OCI-M2 (cell line): ENCODE results near the gene ZDHHC8.
"Not testable (repeated sequence)": the region's sequence is repeated elsewhere in the genome, so short reads cannot be mapped to it uniquely, and the experiment has no call there.

Source experiments
- DNase-seq: peaks from one replicate; lab custom pipeline; 2025; ENCODE audit not compliant: unreplicated experiment; lab: John Stamatoyannopoulos, UW

Gene ZDHHC8

GRCh38 chr22:20157430-20158183, 26.0 kb downstream of the ZDHHC8 start:
- DNase-seq = no peak

GRCh38 chr22:20158391-20159036, 26.9 kb downstream of the ZDHHC8 start:
- DNase-seq = no peak

- no peak for DNase-seq
These were observed 27.5 kb downstream of the ZDHHC8 start for GRCh38 chr22:20159076-20159475.

DNA sequence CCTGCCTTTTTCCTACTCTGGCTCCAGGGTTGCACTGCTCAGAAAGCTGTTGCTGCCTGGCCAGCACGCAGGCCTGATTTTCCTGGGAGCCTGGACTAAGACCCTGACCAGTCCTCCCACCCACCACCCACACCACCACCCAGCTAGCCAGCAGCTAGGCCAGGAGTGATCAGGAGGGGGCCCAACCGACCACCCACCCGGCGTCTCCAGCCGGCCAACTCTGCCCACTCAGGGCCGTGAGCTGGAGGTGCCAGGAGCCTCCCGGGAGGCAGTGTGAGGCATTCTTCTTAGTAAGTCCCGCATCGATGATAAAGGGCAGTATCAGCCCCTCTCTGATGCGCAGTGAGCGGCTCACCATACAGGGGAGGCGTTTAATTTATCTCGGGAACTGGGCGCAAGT, 27.9 kb downstream of the ZDHHC8 start:
- not testable (repeated sequence) for DNase-seq

DNA sequence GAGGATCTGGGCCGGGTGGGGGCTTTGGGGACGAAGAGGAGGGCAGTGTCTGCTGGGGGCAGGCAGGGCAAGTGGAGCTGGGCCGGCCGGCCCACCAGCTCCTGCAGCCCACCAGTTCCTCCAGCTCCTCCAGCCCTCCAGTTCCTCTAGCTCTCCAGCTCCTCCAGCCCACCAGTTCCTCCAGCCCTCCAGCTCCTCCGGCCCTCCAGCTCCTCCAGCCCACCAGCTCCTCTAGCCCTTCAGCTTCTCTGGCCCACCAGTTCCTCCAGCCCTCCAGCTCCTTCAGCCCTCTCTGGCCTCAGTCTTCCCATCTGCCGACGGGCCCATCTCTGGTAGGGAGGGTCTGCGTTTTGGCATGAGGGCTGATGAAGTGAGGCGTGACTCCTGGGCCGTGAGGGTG, 28.4 kb downstream of the ZDHHC8 start:
- DNase-seq = no peak

- DNase-seq = no peak
These were observed 33.3 kb downstream of the ZDHHC8 start for GRCh38 chr22:20164863-20165262.

DNA sequence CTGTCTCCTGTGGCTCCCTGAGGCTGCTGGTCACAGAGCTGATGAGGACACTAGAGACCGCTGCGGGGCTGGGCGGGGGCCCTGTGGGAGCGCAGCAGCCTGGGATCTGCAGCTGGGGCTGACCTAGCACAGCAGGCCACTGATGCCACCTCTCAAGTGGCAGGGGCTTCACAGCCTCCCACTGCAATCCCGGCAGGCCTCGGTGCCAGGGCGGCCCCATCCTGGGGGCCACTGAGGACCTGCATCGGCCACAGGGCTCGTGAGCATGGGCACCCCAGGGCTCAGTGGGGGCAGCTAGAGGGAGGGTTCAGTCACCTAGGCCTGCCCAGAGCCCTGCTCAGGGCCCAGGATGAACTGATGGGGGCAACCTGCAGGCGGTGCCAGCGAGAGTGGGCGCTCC, 33.8 kb downstream of the ZDHHC8 start:
- no peak for DNase-seq

GRCh38 chr22:20165913-20166312, 34.3 kb downstream of the ZDHHC8 start:
- DNase-seq = no peak

DNA sequence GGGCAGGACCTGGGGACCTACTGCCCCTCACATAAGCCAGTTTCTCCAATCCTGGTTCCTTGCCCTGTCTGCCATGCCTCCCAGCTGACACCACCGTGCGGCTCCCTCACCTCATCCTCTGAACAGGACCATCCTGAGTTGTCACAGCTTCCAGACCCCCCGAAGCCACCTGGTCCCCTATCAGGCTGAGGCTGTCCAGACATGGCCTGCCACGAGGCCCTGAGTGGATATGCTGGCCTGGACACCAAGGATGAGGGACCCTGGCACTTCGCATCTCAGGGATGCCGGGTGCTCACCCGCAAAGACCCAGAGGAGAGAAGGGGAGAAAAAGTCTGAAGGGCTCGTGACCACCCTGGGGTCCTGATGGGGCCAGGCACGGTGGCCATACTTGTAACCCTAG, 35.1 kb downstream of the ZDHHC8 start:
- DNase-seq = no peak

- DNase-seq = no peak
These were observed 36.2 kb downstream of the ZDHHC8 start for GRCh38 chr22:20167643-20168322.

DNA sequence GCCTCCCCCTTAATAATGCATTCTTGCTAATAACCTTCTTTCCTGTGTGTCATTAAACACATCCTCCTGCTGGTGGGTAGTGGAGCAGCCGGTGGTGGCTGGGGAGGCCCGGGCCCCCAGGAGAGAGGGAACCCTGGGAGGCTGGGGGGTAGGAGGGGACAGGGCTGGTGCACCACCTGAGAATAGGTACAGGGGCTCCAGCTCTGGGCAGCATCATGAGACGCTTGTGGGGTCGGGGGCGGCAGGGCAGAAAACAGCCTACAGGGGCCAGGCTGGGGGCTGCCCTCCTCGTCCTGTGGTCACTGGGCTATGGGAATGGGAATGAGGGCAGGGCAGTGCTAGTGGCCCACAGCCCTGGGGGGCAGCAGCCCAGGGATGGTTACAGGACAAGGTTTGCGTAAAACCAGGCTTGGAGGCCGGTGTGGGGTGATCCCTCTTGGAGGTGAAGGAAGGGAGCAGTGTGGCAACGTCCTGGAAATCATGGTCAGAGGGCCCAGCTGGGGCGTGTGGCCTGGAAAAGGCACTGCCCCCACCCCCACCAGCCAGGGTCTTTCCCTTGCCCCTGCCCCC, 37.7 kb downstream of the ZDHHC8 start:
- DNase-seq = no peak

GRCh38 chr22:20170170-20170569, 38.6 kb downstream of the ZDHHC8 start:
- DNase-seq = no peak

GRCh38 chr22:20171288-20172140, 39.9 kb downstream of the ZDHHC8 start:
- DNase-seq = no peak

DNA sequence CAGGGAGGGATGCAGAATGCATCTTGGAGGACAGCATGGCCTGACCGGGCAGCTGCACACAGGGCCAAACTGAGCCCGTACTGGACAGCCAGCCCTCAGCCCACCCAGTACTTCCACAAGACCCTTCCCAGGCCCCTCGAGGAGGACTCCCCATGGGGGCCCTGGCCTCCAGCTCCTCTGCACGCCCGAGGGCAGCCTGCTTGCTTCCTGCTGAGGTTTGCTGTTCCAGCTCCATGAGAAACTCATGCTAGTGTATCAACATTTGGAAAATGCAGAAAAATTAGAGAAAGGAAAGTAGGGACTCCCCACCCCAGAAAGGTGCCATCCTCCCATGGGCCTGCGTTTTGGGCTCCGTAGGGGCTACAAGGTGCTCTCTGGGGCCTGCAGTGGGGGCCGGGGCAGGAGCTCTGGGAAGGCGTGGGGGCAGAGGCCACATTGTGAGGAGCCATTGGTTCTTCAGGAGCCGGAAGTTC, 40.6 kb downstream of the ZDHHC8 start:
- DNase-seq = no peak

DNA sequence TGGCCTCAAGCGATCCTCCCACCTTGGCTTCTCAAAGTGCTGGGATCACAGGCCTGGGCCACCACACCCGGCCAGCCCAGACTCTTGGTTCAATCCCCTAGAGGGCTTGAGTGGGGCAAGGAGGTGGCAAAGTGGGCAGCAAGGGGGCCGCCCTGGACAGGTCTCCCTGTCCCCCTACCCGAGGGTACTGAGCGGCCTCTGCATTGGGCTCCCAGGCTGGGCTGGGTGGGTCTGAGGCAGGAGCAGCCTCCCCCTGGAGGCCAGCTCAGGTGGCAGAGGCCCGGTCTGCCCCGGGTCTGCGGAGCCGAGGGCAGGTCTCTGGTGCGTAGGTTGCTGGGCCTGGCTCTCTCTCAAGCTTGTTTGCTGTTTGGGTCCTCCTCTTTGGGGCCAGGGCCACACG, 41.6 kb downstream of the ZDHHC8 start:
- DNase-seq = no peak

GRCh38 chr22:20173772-20174171, 42.2 kb downstream of the ZDHHC8 start:
- DNase-seq = no peak

- DNase-seq = no peak
These were observed 43.4 kb downstream of the ZDHHC8 start for GRCh38 chr22:20174785-20175596.

GRCh38 chr22:20175597-20175900, 43.9 kb downstream of the ZDHHC8 start:
- DNase-seq = no peak

GRCh38 chr22:20176421-20177085, 44.9 kb downstream of the ZDHHC8 start:
- DNase-seq = no peak
